ENCODE data around the gene RPS19.

GRCh38 chr19:41848666-41849065 is 11.4 kb upstream of the RPS19 start:
- TF ChIP-seq SRF (IDR thresholded peaks at IDR 0.05; ENCODE audit: low read depth) (no peak), CTCF (IDR thresholded peaks at IDR 0.05 in 2 of 3, conservative IDR thresholded peaks at IDR 0.05 in 1 of 3; ENCODE audit: borderline replicate concordance in 1 of 3, insufficient read depth in 1 of 3, low read depth in 2 of 3, low read length in 2 of 3) (no peak), EZH2 (IDR thresholded peaks at IDR 0.05) (no peak), JUND (IDR thresholded peaks at IDR 0.05) (no peak), SP1 (IDR thresholded peaks at IDR 0.05; ENCODE audit: low read depth) (no peak), CEBPB (IDR thresholded peaks at IDR 0.05; ENCODE audit: low read depth) (no peak), TCF7L2 (IDR thresholded peaks at IDR 0.05; ENCODE audit: borderline replicate concordance, extremely low read depth, insufficient read depth, insufficient read length) (no peak), POLR2A (IDR thresholded peaks at IDR 0.05; ENCODE audit: borderline replicate concordance, extremely low read depth, insufficient read depth, insufficient read length) (no peak)

Measured in HCT116 (cell line).